Measurements from ENCODE around the gene EIPR1.

EIPR1 gene

DNA sequence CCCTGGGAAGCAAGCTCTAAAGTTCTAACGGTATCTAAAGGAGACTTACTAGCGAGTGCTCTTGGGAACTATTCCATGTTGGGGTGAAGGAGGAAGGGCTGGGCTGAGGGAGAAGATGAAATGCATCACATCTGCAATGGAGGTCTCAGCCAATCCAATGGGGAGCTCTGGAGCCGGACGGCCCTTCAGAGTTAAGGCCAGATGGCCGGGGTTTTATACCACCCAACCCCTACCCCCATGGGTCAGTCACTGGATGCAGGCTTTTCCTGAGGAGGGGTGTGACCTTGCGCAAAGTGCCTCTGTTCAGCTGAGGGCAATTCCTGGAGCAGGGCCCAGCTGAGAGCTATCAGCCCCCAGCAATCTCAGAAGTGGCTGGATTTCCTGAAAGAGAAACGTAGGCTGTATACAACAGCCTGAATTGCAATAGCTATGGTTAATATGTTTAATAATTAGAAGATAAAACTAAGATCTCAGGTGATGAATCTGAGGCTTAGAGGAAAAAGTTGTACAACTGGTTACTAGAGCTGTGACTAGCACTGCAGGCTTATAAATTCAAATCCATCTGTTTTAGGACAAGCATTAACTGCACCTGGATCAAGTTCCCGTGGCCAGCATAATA is 21.6 kb downstream of the EIPR1 start:
- DNase-seq, result no peak

DNA sequence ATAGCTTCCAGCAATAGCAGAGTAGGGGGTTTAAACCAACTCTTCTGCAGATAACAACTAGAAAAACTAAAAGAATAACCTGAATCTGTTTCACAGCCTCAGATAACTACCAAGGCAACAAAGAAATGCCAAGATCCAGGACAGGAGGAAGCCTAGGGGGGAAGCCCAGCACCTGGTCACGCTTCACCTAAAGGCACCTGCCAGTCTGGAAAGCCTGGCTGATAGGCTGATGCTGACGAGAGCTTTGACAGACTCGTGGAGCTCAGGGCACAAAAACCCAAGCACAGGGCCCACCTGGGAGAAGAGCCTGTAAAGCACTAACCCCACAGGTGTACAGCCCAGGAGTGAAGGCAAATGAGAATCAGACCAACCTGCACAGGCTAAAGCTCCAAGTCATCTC is 22.6 kb downstream of the EIPR1 start:
- DNase-seq, result no peak

DNA sequence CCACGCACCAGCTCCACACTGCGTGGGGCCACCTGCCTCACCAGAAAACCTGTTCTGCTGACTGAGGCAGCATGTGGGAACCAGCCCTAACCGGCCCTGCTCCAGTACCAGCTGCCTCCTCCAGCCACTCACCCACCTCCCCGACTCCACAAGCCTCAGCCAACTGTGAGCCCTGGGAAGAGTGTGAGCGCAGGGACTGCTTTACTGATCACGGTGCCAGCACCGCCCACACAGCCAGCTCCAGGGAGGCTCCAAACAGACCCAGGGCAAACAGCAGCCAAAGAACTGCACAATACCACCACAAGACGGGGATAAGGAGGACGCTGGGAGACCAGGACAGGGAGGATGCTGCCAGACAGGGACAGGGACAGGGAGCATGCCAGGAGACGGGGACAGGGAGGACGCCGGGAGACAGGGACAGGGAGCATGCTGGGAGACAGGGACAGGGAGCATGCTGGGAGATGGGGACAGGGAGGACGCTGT is 28.4 kb downstream of the EIPR1 start:
- no peak for DNase-seq

DNA sequence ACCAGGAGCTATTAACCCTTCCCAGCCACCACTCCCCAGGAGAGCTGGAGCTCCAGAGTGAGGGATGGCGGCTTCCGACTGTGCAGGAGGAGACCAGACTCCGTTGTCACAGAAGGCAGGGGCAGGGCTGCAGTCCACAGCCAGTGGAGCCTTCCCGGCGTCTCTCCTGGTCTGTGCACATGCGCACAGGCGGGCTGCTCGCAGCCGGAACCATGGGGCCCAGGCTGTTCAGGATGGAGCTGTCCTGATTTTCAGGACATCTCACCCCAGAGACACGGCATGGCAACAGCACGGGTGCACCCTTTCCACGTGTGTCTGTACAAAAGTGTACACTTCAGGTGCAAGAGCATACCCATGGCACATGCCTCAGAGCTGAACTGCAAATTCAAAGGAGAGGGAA is 28.9 kb downstream of the EIPR1 start:
- DNase-seq, result no peak

DNA sequence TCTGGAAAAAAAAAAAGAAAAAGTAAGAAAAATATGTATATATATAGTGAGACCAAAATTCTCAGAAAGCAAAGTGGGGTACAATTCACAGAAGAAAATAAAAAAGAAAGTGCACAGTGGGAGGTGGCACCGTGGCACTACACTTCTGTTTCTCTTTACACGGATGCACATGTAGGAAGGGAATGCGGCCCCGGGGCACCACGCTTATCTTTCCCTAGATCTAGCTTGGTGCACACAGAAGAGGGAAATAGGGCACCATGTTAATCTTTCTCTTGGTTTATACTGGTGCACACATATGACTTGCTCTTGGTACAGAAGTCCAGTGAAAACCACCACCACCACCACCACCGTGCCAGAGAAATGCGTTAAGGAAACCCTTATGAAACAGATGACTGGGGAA is 32.0 kb downstream of the EIPR1 start:
- no peak for DNase-seq

DNA sequence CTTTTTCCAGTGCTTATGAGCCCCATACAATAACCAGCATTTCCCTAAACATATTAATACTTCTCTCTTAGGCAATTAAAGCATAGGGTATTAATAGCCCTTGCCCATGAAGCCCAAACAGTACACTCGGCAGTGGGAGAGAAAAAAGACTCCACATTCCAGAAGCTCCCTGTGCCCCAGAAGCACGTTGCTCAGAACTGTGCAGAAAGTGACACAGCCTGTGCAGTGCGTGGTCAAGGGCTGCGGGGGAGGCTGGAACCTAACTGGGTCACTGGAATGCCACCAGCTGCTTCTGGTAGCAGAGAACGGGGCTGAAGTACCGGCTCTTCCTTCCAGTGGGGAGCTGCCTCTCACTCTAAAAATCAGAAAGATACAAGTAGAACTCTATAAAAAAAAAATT is 32.7 kb downstream of the EIPR1 start:
- DNase-seq, result no peak

DNA sequence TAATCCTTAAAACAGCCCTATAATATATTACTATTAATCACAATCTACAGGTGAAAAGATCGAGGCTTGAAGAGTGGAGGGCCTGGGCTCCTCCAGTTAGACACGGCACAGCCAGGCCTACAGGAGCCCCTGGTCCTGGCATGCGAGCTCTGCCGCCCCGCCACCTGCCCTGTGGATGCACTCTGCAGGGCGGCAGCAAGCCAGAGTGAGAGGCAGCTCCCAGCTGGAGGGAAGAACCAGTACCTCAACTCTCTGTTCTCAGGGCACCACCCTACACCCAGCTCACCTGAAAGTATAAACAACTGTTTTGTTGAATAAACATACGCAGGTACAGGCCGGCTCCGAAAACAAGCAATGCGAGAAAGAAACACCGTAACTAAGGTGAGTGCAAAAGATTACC is 34.6 kb downstream of the EIPR1 start:
- no peak for DNase-seq

DNA sequence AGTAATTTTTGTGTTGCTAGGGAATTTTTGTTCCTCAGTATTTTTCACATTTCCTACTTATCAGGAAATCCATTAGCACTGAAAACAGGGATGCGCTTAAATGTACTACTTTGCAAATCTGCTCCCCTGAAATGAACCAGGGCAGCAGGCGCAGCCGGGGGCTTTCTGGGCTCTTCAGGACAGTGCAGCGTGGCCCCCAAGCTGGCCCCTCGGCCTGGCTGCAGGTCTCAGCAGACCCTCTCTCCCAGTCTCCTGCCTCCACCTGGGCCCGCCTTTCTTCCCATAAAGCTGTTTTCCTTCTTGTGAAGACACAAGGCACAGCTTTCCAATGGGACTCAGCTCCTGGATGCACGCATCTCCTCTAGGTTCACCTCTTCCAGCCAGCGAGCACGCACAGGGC is 35.3 kb downstream of the EIPR1 start:
- DNase-seq, result no peak

DNA sequence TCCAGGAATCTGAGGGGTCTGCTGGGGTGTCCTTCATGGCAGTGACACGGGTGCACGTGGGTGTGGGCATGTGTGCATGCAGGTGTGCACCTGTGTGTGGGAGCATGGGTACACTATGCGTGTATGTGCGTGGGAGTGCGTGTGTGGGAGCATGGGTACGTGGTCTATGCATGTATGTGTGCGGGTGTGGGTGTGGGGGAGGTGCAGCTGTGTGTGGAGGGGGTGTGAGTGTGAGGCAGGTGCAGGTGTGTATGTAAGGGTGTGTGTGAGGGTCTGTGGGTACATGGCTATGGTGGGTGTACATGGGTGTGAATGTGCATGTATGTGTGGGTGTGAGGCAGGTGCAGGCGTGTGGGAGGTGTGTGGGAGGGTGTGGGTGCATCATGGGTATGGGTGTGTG is 36.3 kb downstream of the EIPR1 start:
- no peak for DNase-seq

DNA sequence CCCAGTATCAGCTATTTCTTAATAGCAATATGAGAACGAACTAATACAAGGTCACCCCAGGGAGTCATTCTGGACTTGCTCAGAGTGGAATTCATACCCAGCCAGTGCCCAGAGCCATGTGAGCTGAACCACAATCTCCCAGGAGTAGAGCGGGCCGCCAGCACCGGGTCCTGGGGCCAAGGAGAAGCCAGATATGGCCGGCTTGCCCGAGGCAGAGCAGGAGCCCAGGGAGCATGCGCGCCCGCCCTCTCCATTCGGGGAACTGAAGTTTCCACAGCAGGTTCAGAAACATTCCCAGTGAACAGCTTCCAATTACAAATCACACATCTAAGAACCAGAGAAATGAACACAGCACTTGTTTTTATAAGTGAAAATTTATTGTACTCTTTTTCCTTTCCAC is 37.5 kb downstream of the EIPR1 start:
- no peak for DNase-seq

DNA sequence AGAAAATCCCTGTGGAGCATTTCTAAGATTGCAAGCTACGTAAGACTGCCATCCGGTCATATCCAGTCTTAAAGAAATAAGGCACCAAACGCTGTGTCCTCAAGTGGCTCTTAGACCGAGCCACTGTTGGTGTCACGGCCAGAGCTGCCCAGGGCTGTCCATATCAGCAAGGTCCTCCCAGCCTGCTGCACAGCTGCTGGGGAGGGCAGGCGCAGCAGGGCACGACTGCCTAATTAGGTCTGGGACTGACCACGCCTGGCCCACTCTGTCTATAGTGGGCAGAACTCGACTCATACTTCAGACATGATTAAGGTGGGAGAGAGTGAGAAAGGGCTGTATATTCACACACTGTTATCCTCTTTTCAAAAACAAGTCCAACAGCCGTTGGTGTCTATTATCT is 39.3 kb downstream of the EIPR1 start:
- no peak for DNase-seq

DNA sequence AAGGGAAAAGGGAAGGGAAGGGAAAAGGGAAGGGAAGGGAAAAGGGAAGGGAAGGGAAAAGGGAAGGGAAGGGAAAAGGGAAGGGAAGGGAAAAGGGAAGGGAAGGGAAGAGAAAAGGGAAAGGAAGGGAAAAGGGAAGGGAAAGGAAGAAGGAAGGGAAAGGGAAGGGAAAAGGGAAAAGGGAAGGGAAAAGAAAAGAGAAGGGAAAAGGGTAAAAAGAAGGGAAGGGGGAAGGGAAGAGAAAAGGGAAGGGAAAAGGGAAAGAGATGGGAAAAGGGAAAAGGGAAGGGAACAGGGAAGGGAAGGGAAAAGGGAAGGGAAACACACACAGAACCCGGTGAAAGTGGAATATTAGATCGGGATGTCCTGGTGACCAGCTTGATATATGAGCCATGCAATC is 40.8 kb downstream of the EIPR1 start:
- DNase-seq, result no peak

DNA sequence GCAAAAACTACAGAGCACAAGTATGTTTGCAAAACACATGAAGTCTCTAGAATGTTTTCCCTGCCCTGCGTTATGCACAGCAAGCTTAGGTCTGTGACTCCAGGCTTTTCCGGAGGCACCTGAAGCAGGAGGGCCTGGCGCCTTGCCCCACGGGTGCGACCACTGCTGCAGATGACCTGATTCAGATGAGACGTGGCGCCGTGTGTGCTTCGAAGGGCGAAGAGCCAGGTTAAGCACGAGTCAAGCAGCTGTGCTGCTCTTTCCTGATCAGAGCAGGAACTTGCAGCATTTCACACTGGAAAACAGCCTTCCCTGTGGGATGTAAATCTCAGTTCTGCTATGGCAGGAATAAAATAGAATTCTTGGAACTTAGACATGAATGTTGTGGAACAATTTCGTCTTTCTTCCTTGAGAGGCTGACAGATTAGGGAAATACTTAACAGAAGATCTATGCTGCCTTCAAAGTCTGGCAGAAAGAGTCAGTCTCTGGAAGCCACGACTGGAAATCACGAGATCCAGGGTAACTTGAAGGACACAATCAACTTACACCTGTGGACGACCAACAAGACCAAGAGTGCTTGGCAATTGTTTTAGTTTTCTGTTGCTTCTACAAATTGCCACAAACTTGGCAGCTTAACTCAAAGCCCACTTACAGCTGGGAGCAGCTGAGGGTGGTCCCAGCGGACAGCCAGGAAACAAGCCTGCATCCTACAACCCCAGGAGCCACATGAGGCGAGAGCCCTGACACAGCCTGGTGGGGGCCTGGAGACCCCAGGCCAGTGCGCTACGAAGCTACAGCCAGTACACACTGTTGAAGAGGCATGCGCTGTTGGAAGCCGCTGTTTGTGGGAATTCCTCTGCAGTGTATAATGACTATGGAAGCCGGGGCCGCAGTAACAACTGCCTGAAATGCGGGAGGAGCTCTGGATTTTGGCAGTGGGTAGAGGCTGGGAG is 42.9 kb downstream of the EIPR1 start:
- DNase-seq, result no peak

DNA sequence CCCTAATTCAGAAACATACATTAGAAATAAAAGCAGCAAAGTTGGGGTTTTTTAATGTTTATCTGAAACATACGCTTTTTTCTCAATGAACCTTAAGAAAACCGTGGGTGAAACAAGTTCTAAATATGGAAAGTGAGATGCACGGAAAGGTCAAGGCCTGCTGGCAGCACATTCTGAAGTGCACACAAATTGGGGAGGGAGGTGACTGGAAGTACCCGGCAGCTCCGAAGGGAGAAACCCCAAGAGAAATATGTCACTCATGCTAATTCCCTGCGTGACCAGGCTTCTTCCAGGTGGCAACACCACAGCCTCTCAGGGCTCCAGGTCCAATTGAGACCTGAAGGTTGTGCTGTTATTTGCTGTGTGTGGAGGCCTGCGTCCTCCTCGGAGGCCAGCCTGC is 45.5 kb downstream of the EIPR1 start:
- DNase-seq, result no peak

DNA sequence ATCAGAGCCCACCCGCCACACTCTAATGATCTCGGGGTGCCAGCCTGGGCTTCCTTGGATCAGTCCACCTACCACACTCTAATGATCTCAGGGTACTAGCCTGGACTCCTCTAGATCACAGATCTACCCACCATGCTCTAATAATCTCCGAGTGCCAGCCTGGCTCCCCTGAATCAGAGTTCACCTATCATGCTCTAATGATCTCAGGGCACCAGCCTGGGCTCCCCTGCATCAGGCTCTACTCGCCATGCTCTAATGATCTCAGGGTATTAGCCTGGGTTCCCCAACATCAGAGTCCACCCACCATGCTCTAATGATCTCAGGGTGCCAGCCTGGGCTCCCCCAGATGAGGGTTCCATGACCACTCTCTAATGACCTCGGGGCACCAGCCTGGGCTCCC is 48.1 kb downstream of the EIPR1 start:
- no peak for DNase-seq

DNA sequence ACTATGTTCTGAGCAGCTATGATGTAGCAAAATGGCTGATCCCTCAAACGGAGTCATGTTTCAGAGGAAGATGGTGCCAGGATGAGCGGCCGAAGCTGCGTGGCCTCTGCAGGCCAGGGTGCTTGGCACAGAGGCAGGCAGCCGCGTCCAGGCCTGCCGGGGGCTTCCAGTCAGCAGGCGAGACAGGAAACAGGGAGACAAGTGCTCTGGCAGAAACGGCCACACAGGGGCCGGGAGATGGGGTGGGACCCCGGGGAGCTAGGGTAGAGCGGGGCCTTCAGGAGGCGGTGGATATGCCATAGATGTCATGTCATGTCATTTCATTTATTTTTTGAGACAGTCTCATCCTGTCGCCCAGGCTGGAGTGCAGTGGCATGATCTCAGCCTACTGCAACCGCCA is 50.7 kb downstream of the EIPR1 start:
- no peak for DNase-seq

DNA sequence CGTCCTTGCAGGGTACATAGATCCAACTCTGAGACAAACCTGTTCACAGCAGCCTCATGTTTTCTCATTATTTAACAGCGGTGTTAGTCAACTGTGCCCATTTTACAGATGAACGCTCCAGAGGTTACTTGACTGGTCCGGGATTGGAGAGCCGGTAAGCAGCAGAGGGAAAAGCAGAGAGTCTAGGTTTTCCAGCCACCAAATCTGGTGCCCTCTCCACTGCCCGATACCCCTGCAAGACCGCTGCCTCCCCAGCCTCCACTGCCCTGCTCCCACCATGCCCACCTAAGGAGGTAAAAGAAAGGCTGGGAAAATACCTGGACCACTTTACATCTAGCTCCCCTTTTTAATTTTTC is 51.5 kb downstream of the EIPR1 start:
- no peak for DNase-seq

DNA sequence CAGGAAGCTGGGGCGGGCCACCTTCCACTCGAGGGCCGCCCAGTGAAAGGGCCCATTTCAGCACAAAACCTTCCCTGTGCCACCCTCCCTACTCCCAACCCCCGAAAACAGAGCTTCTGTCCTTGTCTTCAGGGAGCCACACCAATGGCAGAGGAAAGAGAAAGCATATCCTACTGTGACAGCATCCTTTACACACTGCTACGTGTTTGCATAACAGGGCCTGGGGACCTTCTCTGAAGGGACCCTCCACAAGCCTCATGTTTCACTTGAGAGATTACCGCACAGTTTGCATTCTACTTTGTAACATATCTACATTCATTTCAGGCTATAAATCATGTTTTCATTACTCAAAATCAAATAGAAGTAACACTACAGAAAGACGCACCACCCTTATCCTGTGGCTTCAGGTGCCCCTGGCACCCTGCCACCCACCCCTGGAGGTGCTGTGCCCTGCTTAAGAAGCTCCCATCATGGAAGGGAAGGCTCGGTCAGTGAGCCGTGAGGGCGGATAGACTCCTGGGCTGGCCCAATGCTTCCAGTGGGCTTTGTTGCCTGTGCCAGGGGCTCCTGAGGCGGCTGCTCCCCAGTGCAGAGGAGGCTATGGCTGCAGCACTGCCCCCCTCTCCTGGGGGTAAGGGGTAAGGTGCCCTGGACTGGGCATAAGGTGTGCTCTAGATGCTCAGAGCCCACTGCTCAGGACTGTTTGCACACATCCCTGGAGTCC is 52.0 kb downstream of the EIPR1 start:
- DNase-seq, result no peak

DNA sequence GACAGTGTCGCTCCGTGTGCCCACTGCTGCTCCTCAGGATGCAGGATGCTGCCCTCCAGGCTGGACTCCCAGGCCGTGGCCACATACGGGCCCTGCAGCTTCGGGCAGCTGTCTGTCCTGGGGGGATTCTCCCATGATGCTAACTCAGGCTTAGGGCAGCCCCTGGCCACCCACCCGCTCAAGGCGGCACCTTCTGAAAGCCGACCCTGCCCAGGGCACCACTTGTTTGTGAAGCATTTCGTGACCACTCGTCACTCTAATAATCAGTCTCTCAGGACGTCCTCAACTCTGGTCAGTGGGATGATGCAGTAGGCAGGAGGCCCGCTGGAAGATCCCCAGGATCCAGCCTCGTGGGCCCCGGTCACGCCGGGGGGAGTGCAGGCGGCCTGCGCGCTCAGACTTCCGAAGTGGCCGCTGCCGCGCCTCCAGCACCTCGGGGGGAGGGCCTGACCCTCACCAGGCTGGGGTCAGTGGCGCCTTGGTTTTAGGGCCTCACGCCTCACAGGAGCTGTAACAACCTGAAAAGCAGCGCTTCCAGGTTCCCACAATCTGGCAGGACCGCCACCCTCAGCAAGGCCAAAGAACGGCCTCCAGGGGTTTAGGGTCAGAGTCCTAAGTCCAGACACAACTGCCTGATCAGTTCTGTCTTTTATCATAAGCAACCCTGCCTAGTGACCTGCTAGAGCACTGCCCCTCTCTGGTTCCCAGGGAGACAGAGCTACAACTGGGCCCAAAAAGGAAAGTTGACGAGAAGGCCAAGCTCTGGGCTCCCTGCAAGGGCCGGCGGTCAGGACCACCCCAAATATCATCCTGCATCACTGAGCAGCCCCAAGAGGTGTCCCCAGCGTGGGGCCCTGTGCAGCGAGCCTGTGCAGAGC is 53.0 kb downstream of the EIPR1 start:
- DNase-seq, result no peak

DNA sequence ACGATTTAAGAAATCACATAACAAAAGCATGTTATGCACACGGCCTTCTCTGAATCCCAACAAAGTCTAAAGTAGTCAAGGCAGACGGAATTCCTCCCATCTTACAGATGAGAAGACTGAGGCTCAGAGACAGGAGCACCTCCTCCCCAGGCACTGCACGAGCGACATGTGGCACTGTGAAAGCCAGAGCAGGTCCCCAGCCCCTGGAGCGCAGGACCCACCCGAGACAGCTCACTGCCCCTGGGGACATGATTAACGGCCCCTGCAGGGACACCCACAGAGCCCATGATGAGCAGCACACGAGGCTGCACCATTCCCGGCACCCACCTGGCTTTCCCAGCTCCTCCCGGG is 53.6 kb downstream of the EIPR1 start:
- no peak for DNase-seq

DNA sequence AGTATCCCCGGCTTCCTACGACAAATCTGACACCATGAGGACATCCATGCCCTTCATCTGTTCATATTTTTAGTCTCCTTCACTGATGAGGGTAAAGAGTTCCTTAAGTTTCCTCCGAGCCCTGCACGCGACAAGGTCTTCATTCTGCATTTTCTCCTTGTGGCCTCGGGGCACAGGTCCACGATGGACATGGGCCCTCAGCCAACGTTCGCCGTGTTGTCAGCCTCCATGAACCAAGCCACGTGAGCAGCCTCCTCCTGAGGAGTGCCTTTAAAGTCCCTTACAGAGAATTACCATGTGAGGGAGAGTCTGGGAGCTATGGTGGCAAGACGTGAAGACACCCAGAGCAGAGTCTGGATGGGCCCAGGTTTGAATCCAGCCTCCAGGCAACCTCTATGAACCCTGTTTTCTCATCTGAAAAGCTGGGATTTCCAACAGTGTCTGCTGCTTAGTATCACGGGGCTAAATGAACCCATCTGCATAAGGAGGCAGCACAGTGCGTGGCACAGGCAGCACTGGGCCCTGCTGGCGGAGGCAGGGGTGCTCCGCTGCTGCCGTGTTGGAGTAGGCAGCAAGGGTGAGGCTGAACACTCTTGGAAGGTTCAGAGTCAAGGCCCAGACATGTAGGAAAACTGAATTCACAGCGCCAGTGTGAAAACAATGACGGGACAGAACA is 54.1 kb downstream of the EIPR1 start:
- no peak for DNase-seq

DNA sequence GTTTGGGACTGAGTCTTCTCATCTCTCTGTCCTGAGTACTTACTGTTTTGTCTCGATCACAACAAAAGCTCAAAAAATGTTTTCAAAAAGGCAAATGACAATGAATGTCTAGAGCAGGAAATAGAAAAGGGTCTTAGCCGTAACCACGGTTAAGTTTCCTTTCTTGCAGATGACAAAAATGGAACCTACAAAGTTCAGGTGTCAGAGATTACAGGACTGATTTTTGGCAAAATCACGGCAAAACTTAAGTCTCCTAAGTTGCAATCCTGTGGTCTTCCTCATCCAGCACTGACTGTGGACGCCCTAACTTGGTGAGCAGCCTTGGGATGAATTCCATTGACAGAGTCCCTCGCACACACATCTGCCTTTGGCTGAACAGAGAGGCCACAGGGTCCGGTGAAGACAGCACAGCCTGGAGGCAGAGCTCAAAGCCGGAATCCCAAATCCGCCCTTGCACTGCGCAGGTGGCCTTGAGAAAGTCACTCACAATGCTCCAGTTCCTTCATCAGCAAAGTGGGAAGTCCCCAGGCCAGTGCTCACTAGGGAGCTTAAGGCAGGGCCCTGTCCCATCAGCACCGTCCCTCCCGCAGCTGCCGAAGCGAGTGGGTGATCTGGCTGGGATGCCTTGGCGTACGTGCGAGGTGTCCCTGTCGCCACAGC is 55.2 kb downstream of the EIPR1 start:
- no peak for DNase-seq
